HG03432 (cell line): ENCODE measurements around the gene AFG3L2.

ENCODE experiments used
- ATAC-seq: cut with Tn5 transposase; IDR thresholded peaks from one replicate; pipeline ENCODE4 v1.9.1; 2021; ENCODE audit warnings: mild to moderate bottlenecking, moderate library complexity; ENCODE audit not compliant: unreplicated experiment

The AFG3L2 gene

GRCh38 chr18:12327510-12328178 is 49.4 kb downstream of the AFG3L2 start:
- peak; percentile 74 for ATAC-seq

GRCh38 chr18:12326711-12327460 is 50.1 kb downstream of the AFG3L2 start:
- ATAC-seq: no peak

- ATAC-seq: no peak
Observed at GRCh38 chr18:12325726-12326245, 51.2 kb downstream of the AFG3L2 start.

- ATAC-seq: no peak
Observed at GRCh38 chr18:12324991-12325725, 51.9 kb downstream of the AFG3L2 start.

- peak; percentile 73 for ATAC-seq
Observed at GRCh38 chr18:12321333-12321732, 55.7 kb downstream of the AFG3L2 start.

- ATAC-seq: no peak
Observed at GRCh38 chr18:12318857-12319256, 58.2 kb downstream of the AFG3L2 start.

- peak; percentile 24 for ATAC-seq
Observed at GRCh38 chr18:12318334-12318697, 58.7 kb downstream of the AFG3L2 start.

GRCh38 chr18:12317664-12318333 is 59.2 kb downstream of the AFG3L2 start:
- peak; percentile 32 for ATAC-seq

GRCh38 chr18:12315911-12316310 is 61.1 kb downstream of the AFG3L2 start:
- ATAC-seq: no peak

- no peak for ATAC-seq
Observed at GRCh38 chr18:12315490-12315889, 61.5 kb downstream of the AFG3L2 start.

- no peak for ATAC-seq
Observed at GRCh38 chr18:12314591-12315305, 62.3 kb downstream of the AFG3L2 start.

- ATAC-seq: no peak
Observed at GRCh38 chr18:12313530-12314245, 63.3 kb downstream of the AFG3L2 start.

GRCh38 chr18:12312976-12313375 is 64.1 kb downstream of the AFG3L2 start:
- no peak for ATAC-seq

GRCh38 chr18:12310762-12311161 is 66.3 kb downstream of the AFG3L2 start:
- no peak for ATAC-seq

GRCh38 chr18:12309683-12310198 is 67.3 kb downstream of the AFG3L2 start:
- ATAC-seq: no peak

GRCh38 chr18:12308386-12309100 is 68.5 kb downstream of the AFG3L2 start:
- ATAC-seq: peak; percentile 68

GRCh38 chr18:12307701-12308385 is 69.2 kb downstream of the AFG3L2 start, which contains the start of gene TUBB6:
Gene TUBB6 (plus strand): TSS chr18:12308241. CDS start chr18:12308293, 52 bp downstream.
- ATAC-seq: peak; percentile 67
